ENCODE results near the gene DUS2.
"Not testable (repeated sequence)": the region's sequence is repeated elsewhere in the genome, so short reads cannot be mapped to it uniquely, and the experiment has no call there.

DUS2 gene

DNA sequence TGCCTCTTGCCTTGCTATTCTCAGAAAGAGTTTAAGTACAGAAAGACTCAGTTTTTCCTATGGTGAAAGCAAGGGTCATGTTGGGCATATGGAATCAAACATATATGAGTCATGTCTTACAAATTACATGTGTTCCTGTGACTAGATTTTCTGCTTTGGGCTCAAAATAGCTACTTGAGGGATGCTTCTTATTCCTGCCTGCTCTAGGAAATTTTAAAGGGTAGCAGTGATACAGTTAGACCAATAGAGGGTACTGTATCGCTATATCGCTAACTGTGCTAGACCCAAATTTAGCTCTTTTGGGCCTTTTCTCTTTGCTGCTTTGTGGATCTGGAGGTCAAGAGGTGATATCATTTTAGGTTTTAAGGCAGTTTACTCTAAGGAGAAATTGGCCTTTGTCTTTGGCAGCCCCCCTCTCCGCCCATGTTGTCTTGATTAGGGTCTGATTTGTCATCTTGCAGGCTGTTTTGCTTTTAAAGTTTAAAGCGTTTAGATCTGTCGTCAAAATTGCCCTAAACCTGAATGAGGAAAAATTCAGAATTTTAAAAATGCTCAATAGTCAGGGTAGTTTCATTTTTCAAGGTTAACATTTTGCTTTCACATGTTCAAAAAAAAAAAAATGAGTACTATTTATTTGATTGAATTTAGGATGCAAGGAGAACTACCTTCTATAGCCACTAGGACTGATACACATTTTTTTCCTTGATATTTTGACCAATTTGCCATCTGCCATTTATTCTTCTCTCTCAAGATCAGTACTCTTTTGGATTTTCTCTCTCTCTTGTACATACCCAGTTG is 70.9 kb downstream of the DUS2 start:
- DNase-seq, result no peak

DNA sequence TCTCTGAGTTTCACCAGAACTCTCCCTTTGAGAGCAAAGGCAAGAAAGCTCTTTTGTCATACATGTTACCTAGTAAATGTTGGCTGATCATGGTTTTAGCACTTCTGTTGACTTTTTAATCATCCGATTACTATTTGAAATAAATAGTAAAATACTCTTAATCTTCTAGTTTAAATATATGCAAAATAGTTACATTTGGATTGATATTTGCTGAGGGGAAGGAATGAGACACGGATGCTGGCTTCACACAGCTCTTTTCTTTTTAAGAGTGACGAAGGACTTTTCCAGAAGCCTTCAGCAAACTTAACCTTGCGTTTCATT is 71.5 kb downstream of the DUS2 start:
- DNase-seq, result no peak

DNA sequence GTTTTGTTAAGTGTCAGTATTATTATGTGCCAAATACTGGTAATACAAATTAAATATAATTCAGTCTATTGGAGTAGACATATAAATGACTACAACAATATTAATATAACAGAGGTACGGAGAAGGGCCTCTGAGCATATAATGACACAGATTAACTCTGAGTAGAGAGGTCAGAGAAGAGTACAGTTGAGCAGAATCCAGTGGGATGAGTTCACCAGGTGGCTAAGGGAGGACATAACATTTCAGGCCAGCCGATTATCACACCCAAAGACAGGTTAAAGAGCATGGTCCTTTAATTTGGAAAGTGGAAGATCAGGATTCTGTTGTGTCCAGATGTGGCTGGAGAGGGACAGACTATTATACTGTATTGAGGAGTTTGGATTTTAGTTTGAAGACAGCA is 73.4 kb downstream of the DUS2 start:
- no peak for DNase-seq

DNA sequence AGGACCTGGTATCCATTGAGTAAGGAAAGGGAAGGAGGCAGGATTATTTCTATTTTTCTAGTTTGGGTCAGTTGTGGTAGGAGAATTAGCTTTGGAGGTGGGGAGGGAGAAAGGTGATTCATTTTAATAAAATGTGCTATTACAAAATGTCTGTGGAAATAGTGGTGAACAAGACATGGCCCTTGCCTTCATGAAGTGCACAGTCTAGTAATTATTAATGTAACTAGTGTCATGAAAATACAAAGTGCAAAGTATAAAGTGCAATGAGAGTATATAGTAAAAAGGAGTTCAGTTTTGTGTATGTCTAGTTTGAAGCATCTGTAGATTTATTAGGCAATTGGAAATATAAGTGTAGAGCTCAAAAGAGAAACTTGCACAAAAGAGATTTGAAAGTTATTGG is 74.0 kb downstream of the DUS2 start:
- DNase-seq, result no peak

DNA sequence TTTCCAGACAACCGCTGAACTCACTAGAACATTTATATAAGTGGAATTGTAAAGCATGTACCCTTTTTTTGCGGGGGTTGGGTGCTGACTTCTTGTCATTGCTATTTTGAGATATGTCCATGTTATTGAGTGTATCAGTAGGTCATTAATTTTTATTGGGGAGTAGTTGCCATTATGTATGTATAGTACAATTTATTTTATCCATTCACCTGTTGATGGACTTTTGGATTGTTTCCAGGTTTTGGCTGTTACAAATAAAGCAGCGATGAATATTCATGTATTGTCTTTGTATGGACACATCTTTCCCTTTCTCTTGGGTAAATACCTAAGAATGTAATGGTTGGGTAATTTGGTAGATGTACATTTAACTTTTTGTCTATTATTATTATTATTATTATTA is 74.8 kb downstream of the DUS2 start:
- DNase-seq, result no peak

DNA sequence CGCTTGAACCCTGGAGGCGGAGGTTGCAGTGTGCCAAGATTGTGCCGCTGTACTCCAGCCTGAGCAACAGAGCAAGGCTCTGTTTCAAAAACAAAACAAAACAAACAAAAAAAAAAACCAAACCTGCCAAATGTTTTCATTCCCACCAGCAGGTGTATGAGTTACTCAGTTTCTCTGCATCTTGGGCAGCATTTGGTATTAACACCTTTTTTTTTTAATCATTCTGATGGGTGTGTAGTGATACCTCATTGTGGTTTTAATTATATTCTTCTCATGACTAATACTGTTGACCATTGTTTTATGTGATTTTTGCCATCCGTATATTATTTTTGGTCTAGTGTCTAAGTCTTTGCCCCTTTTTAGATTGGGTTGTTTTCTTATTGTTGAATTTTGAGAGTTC is 77.4 kb downstream of the DUS2 start:
- DNase-seq, result no peak

DNA sequence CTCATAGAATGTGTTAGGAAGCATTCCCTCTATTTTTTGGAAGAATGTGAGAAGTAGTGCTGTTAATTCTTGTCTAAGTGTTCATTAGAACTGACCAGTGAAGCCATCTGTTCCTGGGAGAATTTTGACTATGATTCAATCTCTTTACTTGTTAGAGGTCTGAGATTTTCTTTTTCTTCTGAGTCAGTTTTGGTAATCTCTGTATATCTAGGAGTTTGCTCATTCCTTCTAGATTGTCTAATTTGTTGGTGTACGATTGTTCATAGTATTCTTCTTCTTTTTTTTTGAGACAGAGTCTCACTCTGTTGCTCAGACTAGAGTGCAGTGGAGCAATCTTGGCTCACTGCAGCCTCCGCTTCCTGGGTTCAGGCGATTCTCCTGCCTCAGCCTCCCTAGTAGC is 82.5 kb downstream of the DUS2 start:
- DNase-seq, result no peak

DNA sequence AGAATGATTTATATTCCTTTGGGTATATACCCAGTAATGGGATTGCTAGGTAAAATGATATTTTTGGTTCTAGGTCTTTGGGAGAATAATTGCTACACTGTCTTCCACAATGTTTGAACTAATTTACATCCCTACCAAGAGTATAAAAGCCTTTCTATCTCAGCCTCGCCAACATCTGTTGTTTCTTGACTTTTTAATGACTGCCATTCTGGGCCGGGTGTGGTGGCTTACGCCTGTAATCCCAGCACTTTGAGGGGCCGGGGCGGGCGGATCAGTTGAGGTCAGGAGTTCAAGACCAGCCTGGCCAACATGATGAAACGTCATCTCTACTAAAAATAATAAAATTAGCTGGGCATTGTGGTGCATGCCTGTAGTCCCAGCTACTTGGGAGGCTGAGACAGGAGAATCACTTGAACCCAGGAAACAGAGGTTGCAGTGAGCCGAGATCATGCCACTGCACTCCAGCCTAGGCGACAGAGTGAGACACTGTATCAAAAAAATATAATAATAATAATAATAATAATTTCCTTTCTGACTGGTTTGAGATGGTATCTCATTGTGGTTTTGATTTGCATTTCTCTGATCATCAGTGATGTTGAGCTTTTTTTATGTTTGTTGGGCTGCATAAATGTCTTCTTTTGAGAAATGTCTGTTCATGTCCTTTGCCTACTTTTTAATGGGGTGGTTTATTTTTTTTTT is 84.3 kb downstream of the DUS2 start:
- DNase-seq, result not testable (repeated sequence)

DNA sequence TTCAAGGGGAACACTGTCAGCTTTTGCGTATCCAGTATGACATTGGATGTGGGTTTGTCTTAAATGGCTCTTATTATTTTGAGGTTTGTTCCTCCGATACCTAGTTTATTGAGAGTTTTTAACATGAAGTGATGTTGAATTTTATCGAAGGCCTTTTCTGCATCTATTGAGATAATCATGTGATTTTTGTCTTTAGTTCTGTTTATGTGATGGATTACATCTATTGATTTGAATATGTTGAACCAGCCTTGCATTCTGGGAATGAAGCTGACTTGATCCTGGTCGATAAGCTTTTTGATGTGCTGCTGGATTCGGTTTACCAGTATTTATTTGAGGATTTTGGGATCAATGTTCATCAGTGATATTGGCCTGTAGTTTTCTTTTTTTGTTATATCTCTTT is 86.1 kb downstream of the DUS2 start:
- DNase-seq, result not testable (repeated sequence)

DNA sequence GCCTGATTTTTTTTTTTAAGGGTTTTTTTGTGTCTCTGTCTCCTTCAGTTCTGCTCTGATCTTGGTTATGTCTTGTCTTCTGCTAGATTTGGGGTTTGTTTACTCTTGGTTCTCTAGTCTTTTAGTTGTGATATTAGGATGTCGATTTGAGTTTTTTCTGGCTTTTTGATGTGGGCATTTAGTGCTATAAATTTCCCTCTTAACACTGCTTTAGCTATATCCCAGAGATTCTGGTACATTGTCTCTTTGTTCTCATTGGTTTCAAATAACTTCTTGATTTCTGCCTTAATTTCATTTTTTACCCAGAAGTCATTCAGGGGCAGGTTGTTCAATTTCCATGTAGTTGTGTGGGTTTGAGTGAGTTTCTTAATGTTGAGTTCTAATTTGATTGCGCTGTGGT is 87.5 kb downstream of the DUS2 start:
- not testable (repeated sequence) for DNase-seq

DNA sequence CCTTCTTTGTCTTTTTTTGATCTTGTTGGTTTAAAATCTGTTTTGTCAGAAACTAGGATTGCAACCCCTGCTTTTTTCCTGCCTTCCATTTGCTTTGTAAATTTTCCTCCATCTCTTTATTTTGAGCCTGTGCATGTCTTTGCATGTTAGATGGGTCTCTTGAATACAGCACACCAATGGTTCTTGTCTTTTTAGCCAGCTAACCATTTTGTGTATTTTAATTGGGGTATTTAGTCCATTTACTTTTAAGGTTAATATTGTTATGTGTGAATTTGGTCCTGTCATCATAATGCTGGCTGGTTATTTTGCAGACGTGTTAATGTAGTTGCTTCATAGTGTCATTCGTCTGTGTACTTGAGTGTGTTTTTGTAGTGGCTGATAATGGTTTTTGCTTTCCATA is 88.3 kb downstream of the DUS2 start:
- DNase-seq, result no peak

DNA sequence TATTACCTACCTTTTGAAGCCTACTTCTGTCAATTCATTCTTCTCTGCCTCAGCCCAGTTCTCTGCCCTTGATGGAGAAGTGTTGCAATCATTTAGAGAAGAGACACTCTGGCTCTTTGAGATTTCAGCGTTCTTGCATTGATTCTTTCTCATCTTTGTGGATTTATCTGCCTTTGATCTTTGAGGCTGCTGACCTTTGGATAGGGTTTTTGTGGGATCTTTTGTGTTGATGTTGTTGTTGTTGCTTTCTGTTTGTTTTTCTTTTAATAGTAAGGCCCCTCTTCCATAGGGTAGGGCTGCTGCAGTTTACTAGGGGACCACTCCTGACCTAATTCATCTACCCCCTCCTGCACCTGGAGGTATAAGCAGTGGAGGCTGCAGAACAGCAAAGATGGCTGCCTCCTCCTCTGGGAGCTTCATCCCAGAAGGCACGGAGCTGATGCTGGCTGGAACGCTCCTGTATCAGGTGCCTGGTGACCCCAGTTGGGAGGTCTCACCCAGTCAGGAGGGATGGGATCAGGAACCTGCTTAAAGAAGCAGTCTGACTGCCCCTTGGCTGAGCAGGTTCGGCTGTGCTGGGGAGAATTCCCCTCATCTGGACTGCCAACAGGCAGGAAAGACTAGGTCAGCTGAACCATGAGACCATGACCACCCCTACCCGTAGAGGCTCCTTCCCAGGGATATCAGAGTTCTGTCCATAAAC is 90.1 kb downstream of the DUS2 start:
- no peak for DNase-seq

DNA sequence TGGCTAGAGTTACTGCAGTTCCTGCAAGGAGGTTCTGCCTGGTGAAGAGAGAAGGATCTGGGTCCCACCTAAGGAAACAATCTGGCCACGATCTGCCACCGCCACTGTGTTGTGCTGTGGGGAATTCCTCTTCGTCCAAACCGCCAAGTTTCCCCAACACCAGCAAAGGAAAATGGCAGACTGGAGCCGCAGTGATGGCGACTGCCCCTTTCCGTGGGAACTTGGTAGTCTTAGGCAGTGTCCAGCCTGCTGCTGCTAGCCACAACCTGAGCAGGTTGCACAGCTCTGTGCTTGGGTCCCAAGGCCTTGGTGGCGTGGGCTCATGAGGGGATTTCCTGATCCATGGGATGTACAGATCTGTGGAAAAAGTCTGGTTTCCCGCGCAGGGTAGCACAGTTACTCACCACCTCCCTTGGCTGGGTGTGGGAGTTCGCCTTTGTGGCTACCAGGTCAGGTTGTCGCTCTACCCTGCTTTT is 90.7 kb downstream of the DUS2 start:
- no peak for DNase-seq

DNA sequence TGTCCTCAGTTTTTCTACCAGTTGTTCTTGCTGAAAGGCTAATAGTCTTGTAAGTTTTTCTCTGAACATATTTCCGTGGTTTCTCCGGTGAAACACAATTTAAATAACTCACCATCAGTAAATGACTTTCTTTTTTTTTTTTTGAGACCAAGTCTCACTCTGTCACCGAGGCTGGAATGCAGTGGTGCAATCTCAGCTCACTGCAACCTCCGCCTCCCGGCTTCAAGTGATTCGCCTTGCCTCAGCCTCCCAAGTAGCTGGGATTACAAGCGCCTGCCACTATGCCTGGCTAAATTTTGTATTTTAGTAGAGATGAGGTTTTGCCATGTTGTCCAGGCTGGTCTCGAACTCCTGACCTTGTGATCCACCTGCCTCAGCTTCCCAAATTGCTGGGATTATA is 91.9 kb downstream of the DUS2 start:
- not testable (repeated sequence) for DNase-seq

DNA sequence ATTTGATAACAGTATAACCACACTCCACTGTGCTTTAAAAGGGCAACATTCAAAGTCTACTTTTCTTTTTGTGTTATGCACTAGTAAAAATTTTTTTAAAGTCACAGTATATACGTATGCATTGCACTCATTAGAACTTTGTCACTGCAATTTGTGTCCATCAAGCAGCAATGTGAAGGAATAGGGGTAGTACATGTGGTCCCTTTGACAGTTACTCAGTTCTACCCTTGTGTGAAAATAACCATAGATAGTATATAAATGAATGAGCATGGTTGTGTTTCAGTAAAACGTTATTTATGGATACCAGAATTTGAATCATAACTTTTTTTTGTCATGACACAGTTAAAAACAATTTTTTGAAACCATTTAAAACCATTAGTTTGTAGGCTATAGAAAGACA is 92.8 kb downstream of the DUS2 start:
- DNase-seq, result no peak

DNA sequence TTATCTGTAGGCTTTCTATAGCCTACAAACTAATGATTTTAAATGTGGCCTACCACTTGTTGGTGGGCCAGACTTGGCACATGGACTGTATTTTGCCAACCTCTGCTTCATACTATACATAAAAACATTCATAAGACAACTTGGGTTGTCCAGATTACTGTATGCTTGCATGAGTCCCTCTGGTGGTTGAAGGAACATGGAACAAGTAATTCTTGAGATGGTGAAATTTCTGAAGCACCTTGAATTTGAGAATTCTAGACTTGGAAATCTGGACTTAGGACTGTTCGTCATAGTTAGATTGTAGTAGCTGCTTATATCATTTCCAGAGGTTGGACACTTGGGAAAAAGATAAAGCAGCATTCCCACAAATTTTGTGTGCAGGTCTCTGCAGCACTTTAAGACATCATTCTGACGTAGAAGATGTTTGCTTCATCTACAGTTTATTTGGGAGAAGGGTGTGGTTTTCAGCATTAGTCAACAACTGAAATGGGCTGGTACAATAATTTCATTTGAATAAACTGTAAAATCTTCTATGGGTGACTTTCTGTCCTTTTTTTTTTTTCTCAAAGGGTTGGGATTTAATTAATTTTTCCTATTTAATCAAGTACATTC is 93.3 kb downstream of the DUS2 start:
- DNase-seq, result no peak

DNA sequence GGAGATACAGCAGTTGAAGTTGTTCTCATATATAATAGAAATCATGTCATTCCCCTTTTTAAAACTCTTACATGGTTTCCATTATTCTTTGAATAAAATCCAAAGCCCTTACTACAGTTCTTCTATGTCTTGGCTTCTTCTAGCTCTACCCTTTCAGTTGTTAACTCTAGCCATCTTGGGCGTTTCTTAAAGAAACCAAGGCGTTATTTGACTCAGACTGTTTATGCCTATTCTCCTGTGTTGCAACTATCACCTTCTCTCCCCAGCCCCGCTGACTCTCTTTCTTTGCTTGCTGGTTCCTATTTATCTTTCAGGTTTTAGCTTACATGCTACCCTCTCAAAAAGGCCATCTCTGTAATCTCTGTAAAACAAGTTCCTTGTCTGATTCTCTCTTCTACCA is 94.8 kb downstream of the DUS2 start:
- DNase-seq, result no peak

DNA sequence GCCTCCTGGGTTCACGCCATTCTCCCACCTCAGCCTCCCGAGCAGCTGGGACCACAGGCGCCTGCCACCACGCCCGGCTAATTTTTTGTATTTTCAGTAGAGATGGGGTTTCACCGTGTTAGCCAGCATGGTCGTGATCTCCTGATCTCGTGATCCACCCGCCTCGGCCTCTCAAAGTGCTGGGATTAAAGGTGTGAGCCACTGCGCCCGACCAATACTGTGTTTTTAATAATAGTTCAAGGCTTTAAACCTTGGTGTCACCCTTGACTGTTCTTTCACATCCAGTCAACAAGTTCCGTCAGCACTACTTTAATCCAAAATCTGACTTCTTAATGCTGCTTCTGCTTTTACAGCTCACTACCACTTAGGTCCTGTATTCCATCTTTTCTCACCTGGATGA is 95.9 kb downstream of the DUS2 start:
- DNase-seq, result not testable (repeated sequence)

DNA sequence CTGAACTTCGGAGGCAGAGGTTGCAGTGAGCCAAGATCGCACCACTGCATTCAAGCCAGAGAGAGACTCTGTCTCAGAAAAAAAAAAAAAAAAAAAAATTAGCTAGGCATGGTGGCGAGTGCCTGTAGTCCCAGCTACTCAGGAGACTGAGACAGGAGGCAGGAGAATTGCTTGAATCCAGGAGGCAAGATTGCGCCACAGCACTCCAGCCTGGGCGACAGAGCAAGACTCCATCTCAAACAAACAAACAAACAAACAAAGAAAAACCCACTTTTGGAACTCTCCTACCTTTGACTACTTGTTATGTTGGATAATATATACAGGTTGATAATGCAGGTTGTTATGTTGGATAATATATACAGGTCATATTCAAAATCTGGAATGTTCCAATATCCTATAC is 97.4 kb downstream of the DUS2 start:
- not testable (repeated sequence) for DNase-seq

DNA sequence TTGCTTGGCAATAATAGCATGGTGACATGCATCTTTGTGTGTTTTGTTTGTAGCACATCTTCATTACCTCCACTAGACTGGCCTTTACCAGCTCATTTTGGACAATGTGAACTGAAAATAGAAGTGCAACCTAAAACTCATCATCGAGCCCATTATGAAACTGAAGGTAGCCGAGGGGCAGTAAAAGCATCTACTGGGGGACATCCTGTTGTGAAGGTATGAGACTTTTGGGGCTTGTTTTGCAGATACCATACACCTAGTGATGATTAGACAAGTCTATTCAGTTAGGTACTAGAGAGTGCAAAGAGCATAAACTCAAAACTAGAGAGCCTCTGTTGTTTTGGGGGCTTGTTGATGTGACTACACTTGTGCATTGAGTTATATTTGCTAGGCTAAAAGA is 103.3 kb downstream of the DUS2 start:
- DNase-seq, result no peak

DNA sequence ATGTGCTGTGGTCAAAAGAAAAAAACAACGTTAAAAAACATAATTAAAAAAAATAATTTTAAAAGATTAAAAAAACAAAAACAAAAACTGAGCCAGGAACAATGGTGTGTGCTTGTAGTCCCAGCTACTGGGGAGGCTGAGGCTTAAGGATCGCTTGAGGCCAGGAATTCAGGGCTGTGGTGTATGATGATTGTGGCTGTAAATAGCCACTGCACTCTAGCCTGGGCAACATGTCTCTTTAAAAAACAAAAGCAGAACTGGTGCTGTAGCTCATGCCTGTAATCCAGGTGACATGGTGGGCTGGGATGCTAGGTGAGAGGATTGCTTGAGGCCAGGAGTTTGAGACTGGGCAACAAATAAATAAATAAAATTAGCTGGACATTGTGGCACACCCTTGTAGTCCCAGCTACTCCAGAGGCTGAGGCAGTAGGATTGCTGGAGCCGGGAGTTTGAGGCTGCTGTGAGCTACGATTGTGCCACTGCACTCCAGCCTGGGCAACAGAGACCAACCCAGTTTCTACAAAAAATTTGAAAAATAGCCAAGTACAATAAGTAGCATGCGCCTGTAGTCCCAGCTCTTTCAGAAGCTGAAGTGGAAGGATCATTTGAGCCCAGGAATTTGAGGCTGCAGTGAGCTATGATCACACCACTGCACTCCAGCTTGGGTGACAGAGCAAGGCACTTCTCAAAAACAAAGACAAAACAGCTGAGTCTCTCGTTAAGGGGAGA is 105.7 kb downstream of the DUS2 start:
- DNase-seq, result no peak

All from DMS 273 treated with DMSO at 0.1 percent for 48 hours (cell line).